AG04449 (cell line): ENCODE data around the gene FBXO44.

Experiments used
- CTCF ChIA-PET: fragments of 350-600 bp; formaldehyde crosslinking; extraction: SDS; loops from one replicate; lab custom pipeline; 2021; ENCODE audit warnings: antibody characterized with exemption; lab: Yijun Ruan, JAX
- POLR2A ChIA-PET: fragments of 400-600, 350-600 bp; formaldehyde crosslinking; extraction: SDS; loops from one replicate; lab custom pipeline; 2020; ENCODE audit warnings: antibody characterized with exemption, inconsistent platforms; lab: Yijun Ruan, JAX
- DNase-seq: peaks from one replicate; pipeline ENCODE4 v3.0.0-alpha.2; 2010; ENCODE audit warnings: low read depth, low spot score
- H3K4me3 ChIP-seq: 2 replicates; pipeline ENCODE4 v1.5.1; 2011; ENCODE audit warnings: low read depth, mild to moderate bottlenecking, control low read depth, low read length
- CTCF ChIP-seq: IDR thresholded peaks from one replicate; pipeline ENCODE4 v1.5.1; 2011; ENCODE audit warnings: mild to moderate bottlenecking, moderate library complexity, low read length, control low read depth, inconsistent platforms; ENCODE audit not compliant: insufficient read depth; ENCODE audit errors: missing control alignments

The FBXO44 gene

GRCh38 chr1:11708554-11709350 lies 54.1 kb downstream of the FBXO44 start:
- TF ChIP-seq CTCF: no peak
- ChIA-PET POLR2A (no interaction called here), CTCF (interaction anchor here (0.6 to 10.2 kb wide), 8 partner anchors 13 to 58 kb away, joined by 3 to 95 read pairs (median 4); partner anchors contain the start of gene FBXO6)
- no peak for DNase-seq
- no peak overlapping the region for H3K4me3 ChIP-seq

GRCh38 chr1:11711490-11711889 lies 56.8 kb downstream of the FBXO44 start:
- no peak overlapping the region for H3K4me3 ChIP-seq
- CTCF ChIA-PET: interaction anchor here (0.8 to 10.2 kb wide), 9 partner anchors 10 to 674 kb away, joined by 3 to 95 read pairs (median 7); partner anchors contain the start of gene FBXO6
- no peak for TF ChIP-seq CTCF
- no peak for DNase-seq
- POLR2A ChIA-PET: no interaction called here

- CTCF ChIA-PET: interaction anchor here (1.9 to 10.2 kb wide), 2 partner anchors 9 to 11 kb away, joined by 8 to 95 read pairs; no protein-coding TSS in a partner anchor
- no peak overlapping the region for H3K4me3 ChIP-seq
- no peak for DNase-seq
- no peak for TF ChIP-seq CTCF
- POLR2A ChIA-PET: no interaction called here
Observed at GRCh38 chr1:11712285-11712684, 57.6 kb downstream of the FBXO44 start.
